Activated T-cell treated with anti-CD3 and anti-CD28 coated beads, Interleukin-2, amount 50 U/mL, for 48 hours (primary cell): Measurements from ENCODE around the gene CDKL5.
"Not testable (repeated sequence)": the region's sequence is repeated elsewhere in the genome, so short reads cannot be mapped to it uniquely, and the experiment has no call there.

Experiments used
- DNase-seq, 2 experiments: peaks; one replicate each; pipeline ENCODE4 v3.0.0-alpha.2; 2020

The CDKL5 gene

DNA sequence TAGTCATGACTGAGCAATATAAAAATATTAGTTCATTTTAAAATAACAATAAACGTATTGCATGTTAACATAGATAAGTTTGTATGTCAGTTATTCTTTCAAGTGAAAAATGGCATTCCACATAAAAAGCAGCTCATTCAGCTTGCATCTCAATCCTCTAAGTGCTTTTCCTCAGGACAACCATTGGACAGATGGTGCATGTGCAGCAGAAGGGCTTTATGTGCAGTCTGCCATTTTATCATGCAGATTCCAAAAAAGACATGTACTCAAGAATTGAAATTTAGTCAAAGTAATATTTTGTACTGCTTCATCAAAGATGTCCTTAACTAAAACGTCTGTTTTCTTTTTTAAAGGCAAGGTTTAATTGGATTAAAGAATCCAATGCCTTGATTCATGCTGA, 153.1 kb downstream of the CDKL5 start:
- DNase-seq: no peak

GRCh38 chrX:18579495-18579894, 154.1 kb downstream of the CDKL5 start:
- DNase-seq: no peak

GRCh38 chrX:18582910-18583493, 157.6 kb downstream of the CDKL5 start:
- DNase-seq: no peak

- DNase-seq: not testable (repeated sequence)
Measured at GRCh38 chrX:18589292-18589691, 163.9 kb downstream of the CDKL5 start.

- no peak for DNase-seq
Measured at GRCh38 chrX:18591834-18592233, 166.4 kb downstream of the CDKL5 start.

DNA sequence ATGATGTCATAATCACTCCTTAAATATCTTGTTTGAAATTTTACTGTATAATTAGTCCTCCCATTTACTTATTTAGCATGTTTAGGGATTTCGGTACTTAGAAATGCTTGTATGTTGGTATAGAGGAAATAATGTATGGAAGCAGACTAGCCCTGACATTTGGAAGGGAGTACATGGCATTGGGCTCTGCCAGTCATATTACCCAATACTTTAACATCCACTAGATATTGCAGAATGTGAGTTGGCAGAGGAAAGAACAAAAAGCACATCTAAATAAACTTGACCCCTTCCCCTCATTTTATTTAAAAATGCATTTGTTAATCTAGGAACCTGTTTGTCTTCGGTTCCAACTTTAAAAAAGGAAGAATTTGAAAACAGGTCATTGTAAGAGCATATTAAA, 168.7 kb downstream of the CDKL5 start:
- DNase-seq: no peak

DNA sequence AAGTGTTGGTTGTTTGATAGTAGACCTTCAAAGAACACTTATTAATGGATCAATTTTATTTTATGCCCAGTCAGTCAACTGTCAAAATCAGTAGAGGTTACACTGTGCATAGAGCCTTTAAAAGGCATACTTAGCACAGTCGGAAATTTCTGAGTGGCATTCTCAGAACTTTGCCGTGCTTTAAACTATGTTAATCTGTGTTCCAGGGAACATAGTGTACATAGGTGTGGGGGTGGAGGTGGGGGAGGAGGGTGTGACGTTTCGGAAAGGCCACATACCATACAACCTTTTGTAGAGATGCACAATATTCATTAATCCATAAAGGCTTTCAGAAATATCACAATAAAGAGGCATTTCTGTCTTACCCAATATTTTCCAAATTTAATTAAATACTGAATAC, 170.7 kb downstream of the CDKL5 start:
- DNase-seq: no peak

GRCh38 chrX:18598413-18598812, 173.0 kb downstream of the CDKL5 start:
- no peak for DNase-seq

- DNase-seq: no peak
Measured at GRCh38 chrX:18607966-18608365, 182.6 kb downstream of the CDKL5 start.

DNA sequence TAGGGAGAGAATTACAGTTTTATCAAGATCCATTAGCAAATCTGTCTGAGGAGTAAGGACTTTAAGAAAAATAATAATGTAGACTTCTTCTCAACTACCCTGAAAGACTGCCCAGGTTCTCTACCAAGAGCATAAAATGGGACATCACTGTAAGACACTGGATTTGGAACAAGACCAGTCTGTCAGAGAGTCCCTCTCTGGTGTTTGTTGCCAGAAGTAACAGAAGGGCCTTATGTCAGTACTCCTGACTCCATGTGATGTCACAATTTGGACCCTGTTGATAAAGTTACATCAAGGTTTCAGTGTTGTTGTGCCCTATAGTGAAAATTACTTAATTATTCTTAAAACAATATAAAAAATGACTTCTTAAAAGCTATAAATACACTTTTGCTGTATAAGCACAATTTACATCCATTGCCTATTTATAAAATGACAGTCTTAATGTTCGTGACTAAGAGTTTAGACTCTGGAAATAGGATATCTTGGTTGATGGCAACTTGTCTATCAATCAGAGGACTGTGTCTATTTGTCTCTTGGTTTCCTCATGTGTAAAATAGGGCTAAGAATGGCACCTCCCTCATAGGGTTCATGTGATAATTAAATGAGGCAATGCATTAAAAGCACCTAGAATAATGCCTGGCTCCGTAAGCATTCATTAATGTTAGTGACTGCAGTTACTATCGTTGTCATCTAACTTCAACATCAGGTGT, 188.7 kb downstream of the CDKL5 start:
- no peak for DNase-seq

- DNase-seq: no peak
Measured at GRCh38 chrX:18616688-18617406, 191.4 kb downstream of the CDKL5 start.

DNA sequence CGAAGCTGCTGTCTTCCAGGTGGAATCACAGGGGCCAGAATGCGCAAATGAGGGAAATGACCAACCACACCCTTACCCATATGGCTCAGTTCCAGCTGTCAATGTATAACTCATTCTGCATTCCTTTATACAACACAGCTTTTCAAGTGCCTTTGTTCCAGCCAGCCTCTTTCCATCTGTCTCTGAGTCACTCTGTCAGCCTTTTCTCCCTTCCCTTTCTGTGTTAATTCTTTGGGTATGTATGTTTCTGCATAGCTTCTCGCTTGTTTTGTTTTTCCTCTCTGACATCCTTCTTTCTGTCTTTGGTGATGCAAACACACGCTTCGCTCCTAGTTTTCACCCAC, 192.0 kb downstream of the CDKL5 start:
- DNase-seq: no peak

- DNase-seq: no peak
Measured at GRCh38 chrX:18619288-18619687, 193.9 kb downstream of the CDKL5 start.

GRCh38 chrX:18620349-18620748, 194.9 kb downstream of the CDKL5 start:
- DNase-seq: no peak

GRCh38 chrX:18624599-18624998, 199.2 kb downstream of the CDKL5 start:
- no peak for DNase-seq

DNA sequence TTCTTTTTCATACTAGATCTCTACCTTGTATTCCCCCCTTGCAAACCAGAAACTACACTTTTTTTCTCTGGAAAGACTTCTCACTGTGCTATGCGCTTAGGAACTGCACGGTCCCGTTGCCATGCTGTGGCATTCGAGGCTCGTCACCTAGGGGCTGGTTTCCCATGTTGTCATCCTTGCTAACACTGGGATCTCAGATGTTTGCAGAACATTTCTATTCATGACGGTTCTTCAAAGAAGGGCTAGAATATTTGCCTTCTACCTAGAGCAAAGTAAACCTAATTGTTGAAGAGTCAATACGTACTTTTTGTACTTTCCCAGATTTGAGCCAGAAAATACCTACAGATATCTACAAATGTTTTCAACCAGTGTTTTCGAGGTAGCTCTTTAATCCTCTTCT, 205.5 kb downstream of the CDKL5 start:
- no peak for DNase-seq

- DNase-seq: no peak
Measured at GRCh38 chrX:18638398-18638797, 213.0 kb downstream of the CDKL5 start.

GRCh38 chrX:18639280-18639679, 213.9 kb downstream of the CDKL5 start:
- no peak for DNase-seq

DNA sequence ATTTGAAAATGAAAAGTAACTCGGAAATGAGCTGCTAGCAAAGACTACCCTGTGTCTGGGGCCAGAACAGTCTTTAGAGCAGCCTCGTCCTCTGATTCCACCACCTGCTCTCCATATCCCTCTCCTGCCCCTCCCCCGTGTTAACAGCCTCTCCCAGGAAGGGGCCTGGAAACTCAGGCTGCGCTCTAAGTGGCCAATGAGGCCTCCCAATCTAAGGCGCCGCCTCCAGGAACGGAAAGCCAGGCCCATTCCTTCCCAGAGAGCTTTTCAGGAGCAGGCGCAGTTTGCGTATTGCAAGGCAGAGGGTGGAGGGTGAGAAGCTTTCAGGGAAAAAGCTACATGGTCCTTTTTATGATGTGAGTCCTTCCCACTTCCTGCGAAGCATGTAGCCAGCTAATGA, 215.3 kb downstream of the CDKL5 start:
- no peak for DNase-seq

DNA sequence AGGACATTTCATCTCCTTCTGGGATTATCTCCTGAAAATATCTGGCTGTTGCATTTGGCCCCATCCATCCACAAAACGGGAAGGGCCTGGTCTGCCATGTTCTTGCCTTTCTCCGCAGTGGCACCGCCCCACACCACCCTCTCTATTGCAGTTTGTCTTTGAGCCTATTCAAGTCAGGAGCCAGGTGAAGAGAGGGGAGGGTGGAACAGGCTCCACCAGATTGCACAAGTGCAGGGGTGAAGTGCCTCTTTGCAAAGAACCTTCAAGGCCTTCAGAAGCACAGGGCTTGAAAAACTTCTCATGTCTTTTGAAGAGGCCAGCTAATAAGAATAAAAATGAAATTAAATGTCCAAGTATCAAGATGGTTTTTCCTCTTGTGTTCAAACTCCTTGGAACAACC, 217.8 kb downstream of the CDKL5 start:
- DNase-seq: no peak

GRCh38 chrX:18643853-18644252, 218.4 kb downstream of the CDKL5 start:
- no peak for DNase-seq

DNA sequence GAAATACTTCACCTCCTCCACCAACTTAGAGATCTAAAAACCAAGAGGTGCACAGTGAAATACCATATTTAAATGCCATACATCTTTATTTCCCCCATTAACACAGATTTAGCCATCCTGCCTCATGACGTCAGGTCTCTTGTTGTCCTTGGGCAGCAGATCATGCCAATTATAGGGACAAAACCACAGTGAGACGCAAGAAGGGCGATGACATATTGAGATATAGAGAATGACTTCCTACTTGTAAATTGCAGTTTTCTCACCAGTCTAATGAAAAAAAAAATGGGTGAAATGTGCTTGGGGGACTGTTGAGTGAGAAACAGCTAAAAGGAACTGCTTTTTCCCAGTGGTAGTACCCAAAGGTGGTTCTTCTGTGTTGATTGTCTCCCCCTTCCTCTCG, 222.2 kb downstream of the CDKL5 start:
- no peak for DNase-seq

DNA sequence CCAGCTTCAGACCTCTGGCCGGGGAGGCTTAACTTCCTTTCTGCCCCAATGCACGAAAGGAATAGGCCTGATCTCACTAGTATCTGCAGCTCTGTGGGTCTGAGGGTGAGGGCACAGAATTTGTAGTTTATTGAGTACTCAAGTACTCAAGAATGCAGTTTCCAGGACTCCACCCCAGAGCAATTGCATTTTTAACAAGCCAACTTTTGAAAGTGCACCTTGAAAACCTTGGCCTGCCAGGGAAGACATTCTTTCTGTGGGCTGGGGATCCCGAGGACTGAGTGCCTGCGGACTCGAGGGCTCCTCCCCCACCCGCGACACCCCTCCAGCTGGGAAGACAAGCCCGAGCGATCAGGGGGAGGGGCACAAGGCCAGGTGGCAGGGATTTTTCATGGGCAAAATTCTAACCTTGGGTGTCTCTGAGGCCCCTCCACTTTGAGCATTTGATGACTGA, 224.1 kb downstream of the CDKL5 start:
- no peak for DNase-seq

GRCh38 chrX:18650662-18651061, 225.3 kb downstream of the CDKL5 start:
- no peak for DNase-seq
